Adipose tissue (tissue), 3 donors: ENCODE measurements around the gene FAM151B. TPM values are rescaled to one million over a fixed set of nuclear protein-coding genes. Genes with fewer than 3 reads are reported as not detected.
"Not testable (repeated sequence)": the region's sequence is repeated elsewhere in the genome, so short reads cannot be mapped to it uniquely, and the experiment has no call there.

ENCODE experiments used
- H3K27ac ChIP-seq: one replicate; pipeline ENCODE4 v1.5.1; 2013; ENCODE audit warnings: low read depth, low read length
- WGBS, 3 donors: extraction: QIAGEN DNeasy Blood & Tissue Kit; methylation state at CpG; one replicate each; pipeline ENCODE4 v1.1.7; 2013; 5-methylcytosine and 5-hydroxymethylcytosine counted together
- polyA plus RNA-seq, 3 donors: library from polyadenylated mRNA; stranded (reverse); fragments of 200-250 nt; gene quantifications; one replicate each; pipeline ENCODE4 v1.2.3, GENCODE V29; 2013
- donor health status: healthy with polysubstance abuse.
- donor health status: Bipolar disorder and iron deficiency.
- donor health status: healthy.

The FAM151B gene
- polyA plus RNA-seq, 3 donors: 0.78 to 1.3 (median 1.1) TPM

DNA sequence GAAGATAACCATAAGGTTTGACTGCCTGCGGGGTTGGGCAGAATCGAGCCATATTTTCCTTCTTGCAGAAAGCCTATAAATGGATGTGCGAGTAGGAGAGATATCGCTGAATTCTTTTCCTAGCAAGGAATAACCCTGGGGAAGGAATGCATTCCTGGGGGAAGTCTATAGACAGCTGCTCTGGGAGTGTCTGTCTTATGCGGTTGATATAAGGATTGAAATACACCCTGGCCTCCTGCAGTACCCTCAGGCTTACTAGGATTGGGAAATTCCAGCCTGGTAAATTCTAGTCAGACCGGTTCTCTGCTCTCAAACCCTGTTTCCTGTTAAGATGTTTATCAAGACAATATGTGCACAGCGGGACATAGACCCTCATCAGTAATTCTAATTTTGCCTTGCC lies 5.5 kb downstream of the FAM151B start:
- 71 to 81% (median 78%) methylated on average over 7 of the region's 7 CpGs for WGBS, 3 donors
- H3K27ac ChIP-seq: not testable (repeated sequence)

DNA sequence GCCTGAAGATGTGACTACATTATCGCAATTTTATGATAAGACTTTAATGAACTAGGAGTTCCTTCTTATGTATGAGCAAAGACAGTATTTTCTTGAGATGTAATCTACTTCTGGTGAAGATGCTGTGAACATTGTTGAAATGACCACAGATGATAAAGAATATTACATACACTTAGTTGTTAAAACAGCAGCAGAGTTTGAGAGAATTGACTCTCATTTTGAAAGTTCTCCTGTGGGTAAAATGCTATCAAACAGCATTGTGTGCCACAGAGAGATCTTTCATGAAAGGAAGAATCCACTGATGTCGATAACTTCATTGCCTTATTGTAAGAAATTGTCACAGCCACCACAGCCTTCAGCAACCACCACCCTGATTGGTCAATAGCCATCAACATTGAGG lies 8.0 kb downstream of the FAM151B start:
- no peak overlapping the region for H3K27ac ChIP-seq
- 81 to 93% (median 87%) methylated on average over 2 of the region's 2 CpGs for WGBS, 3 donors

DNA sequence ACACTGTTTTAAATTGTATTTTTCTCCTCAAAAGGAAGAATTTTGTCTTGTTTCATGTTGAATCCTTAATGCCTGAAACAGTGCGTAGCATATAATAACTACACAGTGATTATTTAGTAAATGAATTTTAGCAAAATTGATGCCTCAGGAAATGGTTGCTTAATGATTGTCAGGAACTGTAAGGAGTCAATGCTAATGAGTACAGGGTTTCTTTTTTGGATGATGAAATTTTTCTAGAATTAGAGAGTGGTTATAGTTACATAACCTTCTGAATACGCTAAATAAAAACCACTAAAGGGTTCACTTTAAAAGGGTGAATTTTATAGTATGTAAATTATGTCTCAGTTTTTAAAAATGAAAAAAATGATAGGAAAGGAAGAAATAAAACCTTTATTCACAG lies 14.9 kb downstream of the FAM151B start:
- no peak overlapping the region for H3K27ac ChIP-seq
- 64 to 95% (median 78%) methylated on average over 2 of the region's 2 CpGs for WGBS, 3 donors

DNA sequence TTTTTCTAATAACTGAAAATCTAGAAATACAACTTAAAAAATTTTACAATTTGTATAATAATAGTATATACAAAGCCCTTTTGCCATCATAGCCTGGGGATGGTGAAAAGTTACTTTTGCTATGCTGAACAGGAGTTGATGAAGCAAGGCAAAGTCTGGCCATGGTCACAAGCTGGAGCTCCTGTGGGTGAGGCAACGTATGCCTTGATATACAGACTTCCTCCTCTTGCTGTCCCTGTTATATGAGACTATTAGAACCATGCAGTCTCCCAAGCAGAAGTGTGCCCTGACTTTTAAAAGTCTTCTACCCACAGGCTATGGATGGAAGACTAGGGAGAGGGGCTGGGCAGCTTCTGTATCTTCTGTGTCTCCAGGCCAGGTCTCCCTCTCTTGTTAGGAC lies 15.7 kb downstream of the FAM151B start:
- H3K27ac ChIP-seq: no peak overlapping the region
- WGBS, 3 donors: 38 to 64% (median 58%) methylated on average over 1 of the region's 1 CpG

DNA sequence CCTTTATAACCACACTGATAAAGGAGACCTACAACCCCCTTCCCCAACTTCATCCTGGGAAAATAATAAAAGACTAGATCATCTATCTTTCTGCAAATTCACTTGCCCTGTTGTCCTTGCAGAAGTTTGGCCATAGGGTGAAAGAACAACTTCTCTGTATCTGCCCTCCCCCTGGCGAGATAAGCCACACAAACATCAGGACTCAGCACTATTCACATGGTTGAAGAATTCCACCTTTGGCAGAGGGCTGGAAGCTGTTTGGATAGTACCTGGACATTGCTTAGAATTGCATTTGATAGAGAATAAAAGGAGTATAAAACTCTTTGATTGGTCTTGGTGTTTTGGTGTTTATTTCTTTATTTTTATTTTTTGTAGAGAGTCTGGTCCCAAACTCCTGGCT lies 16.9 kb downstream of the FAM151B start:
- no peak overlapping the region for H3K27ac ChIP-seq
- 65 to 90% (median 75%) methylated on average over 1 of the region's 1 CpG for WGBS, 3 donors

DNA sequence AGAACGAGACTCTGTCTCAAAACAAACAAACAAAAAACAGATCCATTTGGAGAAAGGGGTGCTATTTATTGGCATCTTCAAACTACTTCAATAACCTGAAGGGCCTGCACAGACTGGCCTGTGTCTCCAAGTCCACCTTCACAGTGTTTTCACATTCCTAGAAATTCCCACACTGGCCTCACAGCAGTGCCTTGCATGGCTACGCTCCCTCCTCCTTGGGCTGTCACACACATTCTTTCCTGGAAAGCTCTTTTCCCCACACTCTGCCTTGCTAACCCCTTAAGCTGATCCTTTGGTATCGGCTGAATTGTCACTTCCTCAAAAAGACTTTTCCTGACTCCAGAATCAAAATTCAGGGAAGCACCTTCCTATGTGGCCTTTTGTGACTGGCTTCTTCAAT lies 19.8 kb downstream of the FAM151B start:
- no peak overlapping the region for H3K27ac ChIP-seq
- WGBS, 3 donors: 87 to 100% (median 89%) methylated on average over 3 of the region's 3 CpGs

DNA sequence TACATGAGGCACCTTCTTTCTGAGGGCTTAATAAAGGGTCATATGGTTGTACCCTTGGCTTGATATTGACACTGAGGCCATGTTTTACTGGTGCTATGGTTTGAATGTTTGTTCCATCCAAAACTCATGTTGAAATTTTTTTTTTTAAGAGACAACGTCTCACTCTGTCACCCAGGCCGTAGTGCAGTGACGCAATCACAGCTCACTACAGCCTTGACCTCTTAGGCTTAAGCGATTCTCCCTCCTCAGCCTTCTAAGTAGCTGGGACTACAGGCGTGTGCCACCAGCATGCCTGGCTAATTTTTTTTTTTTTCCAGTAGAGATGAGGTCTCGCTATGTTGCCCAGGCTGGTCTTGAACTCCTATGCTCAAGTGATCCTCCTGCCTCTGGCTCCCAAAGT lies 20.9 kb downstream of the FAM151B start:
- WGBS, 3 donors: 79 to 92% (median 80%) methylated on average over 6 of the region's 6 CpGs
- H3K27ac ChIP-seq: no peak overlapping the region

DNA sequence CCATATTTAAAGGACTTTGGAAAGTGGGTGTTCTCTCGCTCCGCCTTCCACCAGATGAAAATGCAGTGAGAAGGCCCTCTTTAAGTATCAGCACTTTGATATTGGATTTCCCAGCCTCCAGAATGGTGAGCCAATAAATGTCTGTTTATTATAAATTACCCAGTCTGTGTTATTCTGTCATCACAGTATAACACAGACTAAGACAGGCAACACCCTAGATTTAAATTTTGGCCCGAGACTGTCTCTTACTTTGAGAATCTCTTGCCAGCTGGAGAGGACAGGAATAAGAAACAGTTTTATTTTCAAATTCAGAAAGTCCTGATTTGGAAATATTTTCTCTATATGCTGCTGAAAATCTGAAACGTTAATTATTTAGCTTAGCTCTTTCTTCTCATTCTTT lies 21.5 kb downstream of the FAM151B start:
- WGBS, 3 donors: 76 to 85% (median 78%) methylated on average over 4 of the region's 4 CpGs
- H3K27ac ChIP-seq: no peak overlapping the region

DNA sequence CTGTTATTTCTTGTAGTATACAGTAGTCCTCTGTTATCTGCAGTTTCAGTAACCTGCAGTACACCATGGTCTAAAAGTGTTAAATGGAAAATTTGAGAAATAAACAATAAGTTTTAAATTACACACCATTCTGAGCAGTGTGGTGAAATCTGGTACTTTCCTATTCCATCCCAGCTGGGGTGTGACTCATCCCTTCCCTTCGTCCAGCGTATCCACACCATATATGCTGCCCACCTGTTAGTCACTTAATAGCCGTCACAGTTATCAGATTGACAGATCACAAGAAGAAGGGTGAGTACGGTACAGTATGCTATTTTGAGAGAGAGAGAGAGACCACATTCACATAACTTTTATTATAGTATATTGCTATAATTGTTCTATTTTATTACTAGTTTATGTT lies 28.9 kb downstream of the FAM151B start:
- 82 to 93% (median 87%) methylated on average over 4 of the region's 4 CpGs for WGBS, 3 donors
- H3K27ac ChIP-seq: no peak overlapping the region

DNA sequence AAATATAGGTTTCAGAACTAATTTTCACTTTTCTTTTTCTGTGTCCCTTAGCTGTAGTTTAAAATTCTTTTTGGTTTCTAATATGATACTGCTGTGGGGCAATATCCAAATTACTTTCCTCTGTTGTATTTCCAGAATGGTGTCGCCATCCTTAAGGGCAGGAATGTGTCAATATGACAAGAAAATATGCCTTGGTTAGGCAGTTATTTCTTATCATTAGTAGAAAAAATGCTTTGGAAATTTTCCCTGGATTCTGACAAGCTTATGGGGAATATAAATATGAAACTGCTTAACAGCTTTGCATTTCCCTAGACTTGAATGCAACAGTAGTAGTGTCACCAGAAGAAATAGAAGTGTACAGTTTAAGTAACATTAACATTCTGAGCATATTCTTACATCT lies 52.8 kb downstream of the FAM151B start:
- WGBS, 3 donors: 70 to 74% (median 74%) methylated on average over 1 of the region's 1 CpG
- H3K27ac ChIP-seq: no peak overlapping the region

DNA sequence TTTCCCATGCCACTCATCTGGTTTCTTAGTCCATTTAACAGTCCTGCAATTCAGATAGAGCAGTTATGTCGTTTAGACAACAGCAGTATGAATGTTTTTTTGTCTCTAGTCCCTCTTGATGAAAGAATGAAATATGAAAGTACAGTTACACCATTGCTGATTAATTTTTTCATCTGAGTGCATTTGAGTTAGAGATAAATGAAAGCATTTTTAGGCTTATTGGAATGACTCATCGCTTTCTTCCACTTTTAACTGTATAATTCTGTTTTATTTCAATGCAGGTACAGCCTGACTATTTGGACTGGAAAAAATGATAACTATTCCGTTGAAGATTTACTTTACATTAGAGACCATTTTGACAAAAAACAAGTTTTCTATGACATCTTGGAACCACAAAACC lies 53.5 kb downstream of the FAM151B start:
- no peak overlapping the region for H3K27ac ChIP-seq
- 61 to 84% (median 68%) methylated on average over 3 of the region's 3 CpGs for WGBS, 3 donors

DNA sequence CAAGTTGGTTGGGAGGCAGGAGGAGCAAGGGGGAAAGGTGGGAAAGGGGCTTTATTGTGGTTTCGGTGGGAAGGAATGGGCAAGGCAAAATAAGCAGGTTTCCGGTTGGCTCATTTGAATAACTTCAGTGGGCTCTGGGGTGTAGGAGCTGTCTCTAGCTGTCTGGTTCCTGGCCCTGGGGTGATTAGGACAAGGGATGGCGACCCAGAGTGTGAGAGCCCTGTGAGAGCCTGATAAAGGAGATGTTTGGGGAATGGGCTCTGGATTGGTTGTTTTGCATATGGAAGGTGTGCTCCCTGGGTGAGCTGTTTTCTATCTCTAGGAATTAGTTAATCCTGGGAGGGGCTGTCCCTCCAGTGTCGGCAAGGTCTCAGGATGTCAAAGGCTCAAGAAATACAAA lies 66.7 kb downstream of the FAM151B start:
- 49 to 68% (median 58%) methylated on average over 4 of the region's 4 CpGs for WGBS, 3 donors

DNA sequence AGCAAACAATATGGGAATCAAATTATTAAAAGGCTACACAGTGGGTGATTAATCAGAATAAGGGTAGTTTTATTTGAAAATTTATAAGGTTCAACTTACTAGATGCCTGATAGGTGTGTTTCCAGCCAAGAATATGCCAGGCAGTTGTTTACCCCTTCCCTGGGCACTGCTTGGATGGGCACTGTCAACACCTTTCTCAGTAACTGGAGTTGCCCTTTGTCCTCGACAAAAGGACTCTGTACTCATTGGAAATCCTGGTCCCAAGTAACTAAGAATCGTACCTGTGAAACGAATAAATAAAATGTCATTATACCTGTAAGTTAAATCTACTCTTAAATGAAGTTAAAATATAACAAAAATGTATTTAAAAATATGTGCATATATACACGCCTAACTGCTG lies 67.2 kb downstream of the FAM151B start:
- no peak overlapping the region for H3K27ac ChIP-seq
- 70 to 90% (median 86%) methylated on average over 4 of the region's 4 CpGs for WGBS, 3 donors

More for the DNA sequence above, 66.7 kb downstream of the FAM151B start:
- no peak overlapping the region for H3K27ac ChIP-seq

DNA sequence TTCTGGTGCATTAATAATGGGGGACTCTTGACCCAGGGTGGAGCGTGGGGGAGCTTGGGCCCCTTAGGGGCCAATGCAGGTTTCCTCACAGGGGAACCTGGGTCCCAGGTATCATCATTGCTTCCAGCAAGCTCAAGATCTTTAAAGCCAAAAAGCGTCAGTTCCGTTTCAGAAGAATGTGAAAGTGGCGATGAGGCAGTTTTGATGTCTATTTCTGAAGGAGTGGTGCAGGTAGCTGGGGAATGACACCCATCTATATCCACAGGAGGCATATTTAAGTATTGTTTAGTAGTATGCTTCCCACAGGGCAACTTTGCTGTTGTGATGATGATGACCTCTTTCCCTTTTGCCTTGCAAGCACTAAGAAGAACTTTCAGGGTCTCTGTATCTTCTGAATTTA lies 71.3 kb downstream of the FAM151B start:
- 90 to 94% (median 93%) methylated on average over 4 of the region's 4 CpGs for WGBS, 3 donors
- H3K27ac ChIP-seq: no peak overlapping the region

DNA sequence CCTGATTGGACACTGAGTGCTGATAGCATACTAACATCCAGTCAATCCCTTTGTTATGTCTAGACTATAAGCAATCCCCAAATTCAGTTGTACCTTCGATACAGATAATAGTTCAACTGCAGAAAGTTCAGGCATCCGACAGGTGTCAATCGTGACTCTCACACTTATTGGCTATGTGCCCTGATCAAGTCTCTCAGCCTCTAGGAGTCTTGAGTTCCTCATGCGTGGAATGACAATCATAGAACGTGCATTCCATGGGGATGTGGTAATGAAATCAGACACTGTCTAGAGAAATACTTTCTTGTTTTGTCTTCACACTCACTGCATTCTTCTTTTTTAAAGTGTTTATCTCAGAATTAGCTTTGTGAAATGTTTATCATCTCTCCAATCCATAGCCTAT lies 77.4 kb downstream of the FAM151B start:
- WGBS, 3 donors: 69 to 84% (median 83%) methylated on average over 5 of the region's 5 CpGs

DNA sequence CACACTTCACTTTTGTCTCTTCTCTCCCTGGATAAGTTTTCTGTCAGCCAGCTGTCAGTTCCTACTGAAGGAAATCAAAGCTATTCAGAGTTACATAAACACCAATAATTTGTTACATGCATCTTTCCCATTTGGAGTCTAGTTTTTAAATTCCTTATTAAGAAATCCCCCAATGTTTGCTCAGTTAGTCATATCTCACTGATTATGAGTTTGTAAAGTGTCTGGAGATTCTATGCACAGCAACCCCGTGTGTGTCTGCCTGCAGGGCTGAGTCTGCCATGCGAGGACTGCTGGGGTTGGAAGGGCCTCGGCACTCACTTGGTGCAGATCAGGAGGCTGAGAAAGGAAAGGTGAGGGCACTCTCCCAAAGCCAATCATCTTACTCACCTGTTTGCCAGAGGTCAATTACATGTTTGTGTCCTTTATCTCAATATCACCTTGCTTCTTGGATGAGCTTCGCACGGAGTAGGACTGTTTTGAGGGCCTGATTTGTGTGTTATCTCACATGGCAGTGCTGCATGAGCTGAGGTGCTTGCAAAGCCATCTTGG lies 78.9 kb downstream of the FAM151B start:
- 60 to 84% (median 80%) methylated on average over 5 of the region's 5 CpGs for WGBS, 3 donors

More for the DNA sequence above, 77.4 kb downstream of the FAM151B start:
- H3K27ac ChIP-seq: no peak overlapping the region

DNA sequence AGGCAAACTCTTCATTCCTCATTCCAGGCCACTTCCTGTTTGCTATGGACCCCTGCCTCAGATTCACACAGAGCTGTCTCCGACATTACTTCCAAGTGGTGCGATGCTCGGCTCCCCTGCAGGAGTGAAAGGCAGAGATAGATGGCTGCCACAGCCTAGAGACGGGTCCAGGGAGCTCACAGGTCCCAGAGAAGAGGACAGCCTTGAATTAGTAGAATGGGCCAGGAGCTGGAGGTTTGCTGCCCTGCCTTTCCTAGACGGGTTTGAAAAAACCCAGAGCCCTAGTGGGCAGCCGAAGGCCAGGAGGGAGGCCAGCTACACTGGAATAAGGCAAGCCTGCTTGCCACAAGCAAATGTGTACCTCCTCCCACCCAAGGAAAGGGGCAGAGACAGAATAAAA lies 80.4 kb downstream of the FAM151B start:
- WGBS, 3 donors: 54 to 61% (median 61%) methylated on average over 6 of the region's 6 CpGs
- no peak overlapping the region for H3K27ac ChIP-seq

More for the DNA sequence above, 78.9 kb downstream of the FAM151B start:
- H3K27ac ChIP-seq: no peak overlapping the region

DNA sequence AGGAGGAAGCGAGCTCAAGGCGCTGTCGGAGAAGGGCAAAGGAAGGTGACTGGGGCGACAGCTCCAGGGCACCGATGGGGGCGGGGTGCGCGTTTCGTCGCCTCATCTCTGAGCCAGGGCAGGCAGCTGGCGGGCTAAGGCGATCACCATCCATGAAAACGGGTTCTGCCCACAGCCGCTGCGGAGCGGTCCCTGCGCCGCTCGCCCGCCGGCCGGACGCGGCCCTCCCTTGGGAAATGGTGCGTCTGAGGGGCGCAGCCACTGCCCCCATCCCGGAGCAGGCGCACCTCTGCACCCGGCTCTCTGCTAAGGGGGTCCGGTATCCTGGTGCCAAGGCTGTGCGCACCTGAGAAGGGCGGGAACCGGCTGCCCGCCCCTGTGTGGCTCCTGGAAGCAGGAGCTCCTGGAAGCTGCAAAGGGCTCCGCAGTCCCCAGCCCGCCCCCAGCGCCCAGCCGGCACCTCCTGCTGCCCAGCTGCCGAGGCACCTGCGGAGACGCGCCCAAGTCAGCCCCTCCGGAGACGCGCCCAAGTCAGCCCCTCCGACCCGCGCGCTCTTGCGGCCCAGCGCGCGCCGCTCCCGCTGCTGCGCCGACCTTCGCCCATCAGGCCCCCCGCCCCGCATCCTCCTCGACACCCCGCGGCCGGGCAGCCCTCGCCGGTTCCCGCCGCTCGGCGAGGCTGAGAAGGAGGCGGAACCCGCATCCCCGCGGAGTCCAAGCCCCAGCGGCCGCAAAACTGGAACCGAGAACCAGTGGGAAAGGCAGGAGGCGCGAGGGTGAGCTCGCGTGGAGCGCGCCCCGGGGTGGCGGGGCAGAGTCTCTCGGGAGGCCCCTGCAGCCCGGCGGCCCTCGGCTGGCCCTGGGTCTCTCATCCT lies 81.4 kb downstream of the FAM151B start:
- no peak overlapping the region for H3K27ac ChIP-seq
- WGBS, 3 donors: 1 to 3% (median 2%) methylated on average over 68 to 89 of the region's 89 CpGs

DNA sequence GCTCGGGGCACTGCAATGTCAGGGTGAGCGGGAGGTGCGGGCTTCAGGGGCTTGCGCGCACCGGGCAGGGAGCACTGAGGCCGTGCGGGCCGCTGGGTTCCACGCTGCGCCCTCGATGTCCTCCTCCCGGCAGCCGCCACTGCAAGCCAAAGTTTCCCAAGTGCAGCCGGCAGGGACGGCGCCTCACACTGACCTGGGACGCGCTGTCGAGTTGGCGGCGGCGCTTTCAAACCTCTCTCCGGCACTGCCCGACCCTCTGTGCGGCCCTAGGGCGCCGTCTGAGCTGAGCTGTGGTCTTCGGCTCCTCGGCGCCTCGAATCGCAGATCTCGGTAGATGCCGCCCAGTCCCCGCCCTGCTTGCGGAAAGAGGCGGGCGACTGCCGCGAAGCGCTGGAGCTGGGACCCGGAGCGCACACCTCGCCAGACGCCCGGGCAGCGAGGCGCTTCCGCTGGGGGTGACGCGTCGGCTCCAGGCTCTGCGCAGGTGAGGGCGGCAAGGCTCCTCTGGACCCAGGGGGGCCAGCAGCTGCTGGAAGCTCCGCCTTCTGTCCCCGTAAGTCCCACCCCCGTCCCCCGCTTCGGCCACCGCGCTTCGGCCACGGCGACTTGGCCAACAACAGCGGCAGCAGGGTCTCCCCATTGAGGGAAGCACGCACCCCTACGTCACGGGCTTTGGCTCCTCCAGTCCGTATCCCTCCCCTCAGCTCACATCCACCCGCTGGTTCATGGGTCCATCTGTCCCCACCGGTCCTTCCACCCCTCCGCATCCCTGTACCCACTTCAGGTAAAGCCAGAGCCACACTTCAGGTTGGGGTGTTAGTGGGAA lies 82.3 kb downstream of the FAM151B start, which contains the start of gene ANKRD34B:
Gene ANKRD34B, minus strand, starts transcription at position 320 of the 826 bp plus-strand sequence. CDS start 10,261 bp downstream, outside the sequence.
- no peak within 1 kb of the TSS for H3K27ac ChIP-seq
- WGBS, 3 donors: 2 to 3% (median 2%) methylated on average over 60 to 73 of the region's 73 CpGs
